GM18951 (cell line): ENCODE results near the gene TTC39C.
"Not testable (repeated sequence)": the region's sequence is repeated elsewhere in the genome, so short reads cannot be mapped to it uniquely, and the experiment has no call there.

Source experiments
- POLR2A ChIP-seq: IDR thresholded peaks from 4 replicates; pipeline ENCODE4 v1.6.1; 2011; ENCODE audit warnings: mild to moderate bottlenecking; ENCODE audit not compliant: insufficient read length, insufficient read depth; ENCODE audit errors: extremely low read depth
- in situ Hi-C: fragments of 300-500 bp; cut with MboI; formaldehyde crosslinking; loops from one replicate; pipeline ENCODE4 v1.12.0; 2022; ENCODE audit warnings: low sequenced_read_pairs, mixed read lengths, inconsistent platforms; ENCODE audit not compliant: unreplicated experiment

Gene TTC39C

DNA sequence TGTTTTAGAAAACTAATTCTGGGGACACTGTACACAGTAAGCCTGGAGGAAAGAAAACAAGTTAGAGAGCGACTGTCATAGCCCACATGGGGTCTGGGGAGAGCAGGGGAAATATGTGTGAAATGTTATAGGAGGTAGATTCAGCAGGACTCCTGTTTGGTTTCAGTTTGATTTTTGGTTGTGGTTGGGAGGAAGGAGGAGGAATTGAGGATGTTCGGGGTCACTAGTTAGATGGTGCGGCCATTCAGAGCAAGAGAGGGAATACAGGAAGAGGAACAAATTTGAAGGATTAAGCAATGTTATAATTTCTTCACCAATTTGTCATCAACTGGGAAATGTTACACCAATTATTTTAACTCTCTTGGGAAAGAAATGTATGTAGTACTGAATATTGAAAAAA, 25.1 kb downstream of the TTC39C start:
- TF ChIP-seq POLR2A, result no peak
- in situ Hi-C loops, result no loop called here

- in situ Hi-C loops, result no loop called here
- TF ChIP-seq POLR2A, result no peak
These were observed 27.1 kb downstream of the TTC39C start for GRCh38 chr18:24041691-24042090.

DNA sequence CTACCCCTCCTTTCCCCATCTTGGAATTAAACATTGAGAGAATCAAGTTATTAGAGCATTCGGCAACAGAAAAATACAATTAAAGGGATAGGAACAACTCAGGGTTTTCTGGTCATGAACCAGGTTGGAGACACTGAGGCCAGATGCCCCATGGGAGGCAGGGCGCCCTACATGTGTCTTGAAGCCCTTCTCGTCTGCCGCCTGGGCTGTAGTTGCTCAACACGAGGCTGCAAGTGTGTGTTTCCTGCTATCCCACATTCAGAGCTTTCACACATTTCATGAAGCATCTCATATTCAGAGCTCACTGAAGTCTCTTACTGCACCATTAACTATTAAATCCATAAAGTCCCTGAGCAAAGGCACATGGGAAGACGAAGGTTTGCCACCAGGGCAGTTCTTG, 28.8 kb downstream of the TTC39C start:
- in situ Hi-C loops, result no loop called here
- no peak for TF ChIP-seq POLR2A

DNA sequence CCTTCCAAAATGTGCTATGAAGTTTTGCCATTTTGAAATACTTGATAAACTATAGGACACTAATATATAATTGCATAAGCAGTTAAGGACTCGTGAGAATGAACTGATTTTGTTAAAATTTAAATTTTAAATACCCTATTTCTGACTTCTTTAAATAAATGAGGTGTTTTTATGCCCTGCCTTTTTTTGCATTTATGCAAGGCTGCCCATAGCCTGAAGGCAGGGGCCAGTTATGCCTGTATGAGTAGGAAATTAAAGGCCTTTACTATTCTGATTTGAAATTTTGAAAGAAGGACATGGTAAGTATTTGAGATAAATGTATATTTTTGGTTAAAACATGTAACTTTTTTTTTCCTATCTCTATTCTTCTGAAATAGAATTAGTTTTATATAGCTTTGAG, 33.7 kb downstream of the TTC39C start:
- no peak for TF ChIP-seq POLR2A
- in situ Hi-C loops, result no loop called here

DNA sequence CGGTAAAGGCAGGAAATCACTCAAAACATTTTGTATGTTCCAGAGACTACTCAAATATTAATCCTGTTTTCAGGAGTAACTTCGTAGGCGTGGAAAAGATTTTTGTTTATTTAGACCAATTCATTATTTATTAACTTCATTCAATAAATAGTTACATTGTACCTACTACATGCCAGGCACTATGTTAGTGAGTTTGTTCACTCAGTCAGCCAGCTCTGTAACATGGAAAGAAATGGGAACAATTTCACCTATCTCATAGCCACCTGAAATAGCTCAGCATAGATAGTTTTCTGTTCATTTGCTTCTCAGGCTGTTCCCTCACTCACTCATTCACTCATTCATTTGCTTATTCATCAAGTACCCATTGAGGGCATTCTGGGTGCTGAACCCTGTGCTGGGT, 34.6 kb downstream of the TTC39C start:
- in situ Hi-C loops, result no loop called here
- no peak for TF ChIP-seq POLR2A

DNA sequence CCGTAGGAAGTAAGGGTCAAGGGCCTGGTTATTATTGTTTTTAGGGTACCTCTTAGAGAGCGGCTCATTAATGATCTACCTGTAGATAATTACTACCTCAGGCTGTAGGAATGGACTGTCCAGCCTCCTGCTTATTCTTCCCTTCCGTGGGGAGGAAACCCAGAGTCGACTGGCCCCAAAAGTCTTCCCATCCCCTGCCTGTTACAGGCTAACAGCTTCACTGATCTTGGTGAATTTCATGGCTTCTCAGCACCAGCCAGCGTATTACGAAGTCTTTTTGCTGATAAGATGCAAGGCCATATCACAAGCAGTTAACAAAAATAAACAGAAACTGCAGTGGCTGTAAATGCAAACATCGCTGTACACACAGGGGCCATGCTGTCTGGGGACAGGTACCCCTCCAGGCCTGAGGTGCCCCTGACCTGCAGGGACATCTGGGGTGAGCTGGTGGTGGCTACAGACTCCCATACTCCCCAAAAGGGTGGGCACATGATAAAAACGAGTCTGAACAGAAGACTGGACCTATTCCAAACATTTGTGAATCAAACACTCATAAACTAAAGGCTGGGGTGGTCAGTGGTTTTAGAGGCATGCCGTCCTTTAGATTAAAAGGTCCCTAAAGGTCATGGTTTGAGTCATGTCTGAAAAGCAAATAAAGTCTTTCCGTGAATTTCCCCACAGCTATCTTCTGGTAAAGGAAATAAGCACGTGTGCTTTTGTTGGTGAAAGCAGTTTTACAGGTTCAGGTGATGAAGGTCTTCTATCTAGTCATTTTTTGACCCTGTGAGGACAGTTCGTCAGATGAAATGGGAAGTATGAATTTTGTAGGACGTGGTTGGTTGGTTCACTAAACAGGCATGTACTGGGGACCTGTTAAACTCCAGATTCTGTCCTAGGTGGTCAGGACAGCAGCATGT, 36.7 kb downstream of the TTC39C start:
- TF ChIP-seq POLR2A, result no peak

GRCh38 chr18:24052053-24052452, 37.5 kb downstream of the TTC39C start:
- TF ChIP-seq POLR2A, result no peak
- in situ Hi-C loops, result no loop called here

More for the DNA sequence above, 36.7 kb downstream of the TTC39C start:
- in situ Hi-C loops, result no loop called here

DNA sequence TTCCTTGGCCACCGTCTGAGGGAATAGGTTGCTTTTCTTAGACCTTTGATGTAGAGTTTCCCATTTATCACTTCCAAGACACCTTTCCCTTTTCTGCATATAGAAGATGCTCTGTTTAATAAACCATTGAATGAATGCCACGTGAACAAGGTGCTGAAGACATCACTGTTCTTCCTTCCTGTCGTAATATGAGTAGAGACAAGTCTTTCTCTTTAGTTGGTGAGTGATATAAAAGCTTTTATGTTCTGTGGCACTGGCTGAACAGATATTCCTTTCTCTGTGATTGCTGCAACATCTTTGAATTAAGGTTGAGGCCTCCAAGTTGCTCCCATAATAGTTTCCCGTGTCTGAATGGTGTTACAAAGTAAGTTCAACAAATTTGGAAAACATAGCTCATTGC, 38.7 kb downstream of the TTC39C start:
- in situ Hi-C loops, result no loop called here
- no peak for TF ChIP-seq POLR2A

DNA sequence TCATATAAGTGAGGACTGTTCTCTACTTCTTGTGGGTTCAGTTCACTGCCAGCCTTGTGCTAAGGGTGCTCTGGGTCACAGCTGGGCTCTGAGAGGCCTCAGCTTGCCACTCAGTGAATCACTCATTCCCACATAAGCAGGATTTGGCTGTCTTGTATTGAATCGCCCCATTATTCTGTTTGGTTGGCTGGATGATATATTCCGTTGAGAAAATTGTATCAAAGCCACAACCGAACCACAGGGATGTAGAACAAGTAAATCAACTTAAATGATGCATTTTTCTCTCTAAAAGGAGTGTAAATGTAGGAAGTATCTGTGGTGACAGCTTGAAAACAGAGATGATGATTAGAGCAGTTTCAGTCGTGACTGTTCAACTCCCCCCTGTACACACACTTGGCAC, 39.6 kb downstream of the TTC39C start:
- in situ Hi-C loops, result no loop called here
- TF ChIP-seq POLR2A, result no peak

DNA sequence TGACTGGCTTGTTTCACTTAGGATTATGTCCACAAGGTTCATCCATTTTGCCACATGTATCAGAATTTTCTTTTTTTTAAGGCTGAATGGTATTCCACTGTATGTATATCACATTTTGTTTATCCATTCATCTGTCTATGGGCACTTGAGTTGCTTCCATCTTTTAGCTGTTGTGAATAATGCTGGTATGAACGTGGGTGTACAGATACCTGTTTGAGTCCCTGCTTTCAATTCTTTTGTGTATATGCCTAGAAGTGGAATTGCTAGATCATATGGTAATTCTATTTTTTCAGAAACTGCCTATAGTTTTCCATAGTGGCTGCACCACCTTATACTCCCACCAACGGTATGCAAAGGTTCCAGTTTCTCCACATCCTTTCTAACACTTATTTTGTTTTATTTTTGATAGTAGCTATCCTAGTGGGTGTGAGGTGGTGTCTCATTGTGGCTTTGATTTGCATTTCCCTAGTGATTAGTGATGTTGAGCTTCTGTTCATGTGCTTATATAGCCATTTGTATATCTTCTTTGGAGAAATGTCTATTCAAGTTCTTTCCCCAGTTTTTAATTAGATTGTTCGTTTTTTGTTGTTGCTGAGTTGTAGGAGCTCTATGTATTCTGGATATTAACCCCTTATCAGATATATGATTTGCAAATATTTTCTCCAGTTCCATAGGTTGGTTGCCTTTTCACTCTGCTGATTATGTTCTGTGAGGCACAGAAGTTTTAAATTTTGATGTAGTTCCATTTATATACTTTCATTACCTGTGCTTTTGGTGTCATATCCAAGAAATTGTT, 40.7 kb downstream of the TTC39C start:
- in situ Hi-C loops, result no loop called here
- no peak for TF ChIP-seq POLR2A

GRCh38 chr18:24055878-24056277, 41.3 kb downstream of the TTC39C start:
- no peak for TF ChIP-seq POLR2A
- in situ Hi-C loops, result no loop called here

- in situ Hi-C loops, result no loop called here
- TF ChIP-seq POLR2A, result no peak
These were observed 42.0 kb downstream of the TTC39C start for GRCh38 chr18:24056506-24056905.

- TF ChIP-seq POLR2A, result no peak
These were observed 43.2 kb downstream of the TTC39C start for GRCh38 chr18:24057804-24058203.

DNA sequence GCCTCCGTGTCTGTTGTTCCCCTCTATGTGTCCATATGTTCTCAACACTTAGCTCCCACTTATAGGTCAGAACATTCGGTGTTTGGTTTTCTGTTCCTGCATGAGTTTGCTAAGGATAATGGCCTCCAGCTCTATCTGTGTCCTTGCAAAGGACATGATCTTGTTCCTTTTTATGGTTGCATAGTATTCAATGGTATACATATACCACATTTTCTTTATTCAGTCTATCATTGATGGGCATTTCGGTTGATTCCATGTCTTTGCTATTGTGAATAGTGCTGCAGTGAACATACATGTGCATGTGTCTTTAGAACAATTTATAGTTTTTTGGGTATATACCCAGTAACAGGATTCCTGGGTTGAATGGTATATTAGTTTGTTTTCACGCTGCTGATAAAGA, 44.8 kb downstream of the TTC39C start:
- in situ Hi-C loops, result not testable (repeated sequence)

More at GRCh38 chr18:24057804-24058203, 43.2 kb downstream of the TTC39C start:
- in situ Hi-C loops, result no loop called here
